Brain pericyte (primary cell): ENCODE data around the gene PLIN4.

Experiments used
- DNase-seq: peaks from one replicate; pipeline ENCODE4 v3.0.0-alpha.2; 2012; ENCODE audit warnings: low read depth, low spot score

The PLIN4 gene

GRCh38 chr19:4456843-4457653 is 61.2 kb downstream of the PLIN4 start:
- DNase-seq = peak; percentile 29

GRCh38 chr19:4456476-4456842 is 61.8 kb downstream of the PLIN4 start:
- DNase-seq = peak; percentile 29

DNA sequence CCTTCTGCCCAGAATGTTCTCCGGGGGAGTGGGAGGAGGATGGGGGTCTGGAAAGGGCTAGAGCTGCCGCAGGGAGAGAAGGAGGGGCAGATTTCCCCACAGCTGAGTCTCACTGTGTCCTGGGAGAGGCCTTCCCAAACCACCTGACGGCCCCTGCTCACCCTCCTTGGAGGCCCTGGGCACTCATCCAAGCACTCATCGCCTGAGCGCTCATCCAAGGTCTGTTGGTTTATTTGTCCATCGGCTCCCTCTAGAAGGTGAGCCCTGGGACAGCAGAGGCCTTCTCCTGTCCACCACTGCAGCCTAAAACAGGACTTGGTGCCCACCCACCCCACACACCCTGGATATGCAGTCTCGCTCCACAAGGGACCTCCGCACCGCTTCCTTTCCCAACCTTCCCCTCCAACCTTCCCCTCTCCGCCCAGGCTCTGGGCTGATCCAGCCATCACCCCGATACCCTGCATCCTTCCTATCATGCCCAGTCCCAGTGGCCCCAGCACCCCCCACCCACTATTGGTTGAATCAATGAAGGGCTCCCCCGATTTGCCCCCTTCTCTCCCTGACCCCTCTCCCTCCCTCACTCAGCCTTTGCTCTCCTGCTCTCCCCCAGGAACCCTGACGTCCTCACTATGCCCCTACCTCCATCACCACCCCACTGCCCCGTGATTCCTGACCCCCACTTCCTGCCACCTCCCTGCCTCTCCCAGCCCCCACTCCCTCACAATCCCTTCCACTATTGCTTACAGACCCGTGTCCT is 62.4 kb downstream of the PLIN4 start:
- DNase-seq = peak; percentile 61

DNA sequence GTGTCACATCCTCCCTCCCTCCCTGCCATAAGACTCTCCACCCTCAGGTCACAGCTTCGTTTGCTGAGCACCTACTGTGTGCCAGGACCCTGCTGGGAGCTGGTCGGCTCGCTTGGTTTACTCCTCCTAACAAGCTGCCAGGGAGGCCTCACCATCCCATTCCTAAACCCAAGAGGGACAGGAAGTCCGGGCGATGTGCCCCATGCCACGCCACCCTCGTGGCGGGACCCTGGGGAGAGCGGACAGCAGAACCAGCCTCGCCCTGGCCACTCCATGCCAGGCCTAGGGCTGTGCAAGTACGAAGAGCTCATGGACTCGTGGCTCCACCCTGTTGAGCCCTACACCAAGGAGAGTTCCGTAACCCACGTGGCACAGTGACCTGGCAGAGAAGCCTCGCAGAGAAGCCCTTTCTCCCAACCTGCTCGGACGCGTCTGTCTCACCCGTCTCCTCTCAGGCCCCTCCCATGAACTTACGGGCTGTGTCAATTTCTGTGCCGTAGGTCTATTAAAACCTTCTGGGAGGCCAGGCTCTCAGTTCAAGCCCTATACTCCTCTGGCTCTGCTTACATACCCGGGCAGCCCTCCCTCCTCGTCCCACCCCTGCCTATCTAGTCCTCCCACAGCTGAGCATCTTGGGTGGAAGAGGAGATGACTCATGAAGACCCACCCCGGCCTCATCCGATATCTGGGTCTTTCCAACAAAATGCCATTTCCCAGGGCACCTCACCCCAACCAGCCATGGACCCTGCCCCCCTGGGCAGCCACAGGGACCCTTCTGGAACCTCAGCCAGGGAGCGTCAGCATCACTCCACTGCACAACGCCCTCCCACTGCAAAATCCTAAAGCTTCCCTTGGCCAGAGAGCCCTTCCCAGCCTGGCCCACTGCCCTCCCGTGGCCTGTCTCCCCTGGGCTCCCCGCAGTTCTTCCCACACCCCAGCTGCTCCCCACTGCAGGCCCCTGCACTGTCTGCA is 63.3 kb downstream of the PLIN4 start:
- DNase-seq = peak; percentile 55

GRCh38 chr19:4453232-4454179 is 64.8 kb downstream of the PLIN4 start:
- DNase-seq = no peak

DNA sequence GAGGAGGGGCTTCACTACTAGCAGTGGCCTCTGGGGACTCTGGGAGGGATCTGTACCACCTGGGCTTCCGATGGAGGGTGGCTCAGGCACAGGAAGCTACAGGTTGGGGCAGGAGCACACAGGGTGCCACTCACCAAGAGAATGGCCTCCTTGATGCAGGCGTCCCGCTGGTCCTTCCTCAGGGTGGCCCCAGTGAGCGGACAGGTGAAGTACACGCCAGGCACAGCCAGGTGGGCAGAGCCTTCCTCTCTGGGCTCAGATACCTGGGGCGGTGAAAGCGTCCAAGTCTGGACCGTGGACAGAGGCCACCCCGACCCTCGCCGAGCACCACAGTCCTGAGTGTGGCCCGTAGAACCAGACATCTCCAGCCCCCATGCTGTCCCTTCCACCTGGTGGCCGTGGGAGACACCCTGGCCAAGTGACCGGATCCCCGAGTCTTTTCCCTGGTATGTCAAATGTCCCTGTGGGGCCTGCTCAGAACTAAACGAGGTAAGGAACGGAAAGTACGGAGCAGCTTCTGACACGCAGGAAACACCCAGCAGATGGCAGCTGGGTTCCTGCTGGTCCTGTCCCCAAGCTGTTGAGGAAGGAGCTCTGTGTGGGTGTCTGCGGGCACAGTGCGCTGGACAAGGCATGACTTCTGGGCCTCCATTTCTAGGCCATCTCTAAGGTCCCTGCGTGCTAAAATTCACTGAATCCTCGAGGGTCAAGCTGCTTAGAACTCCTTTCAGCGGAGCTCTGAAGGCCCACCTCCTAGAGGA is 65.9 kb downstream of the PLIN4 start:
- no peak for DNase-seq
